Measurements from ENCODE around the gene AKNA. TPM values are rescaled to one million over a fixed set of nuclear protein-coding genes. Genes with fewer than 3 reads are reported as not detected.

AKNA gene
- total RNA-seq, 1 experiment from 2014 or later = 14.4 TPM

DNA sequence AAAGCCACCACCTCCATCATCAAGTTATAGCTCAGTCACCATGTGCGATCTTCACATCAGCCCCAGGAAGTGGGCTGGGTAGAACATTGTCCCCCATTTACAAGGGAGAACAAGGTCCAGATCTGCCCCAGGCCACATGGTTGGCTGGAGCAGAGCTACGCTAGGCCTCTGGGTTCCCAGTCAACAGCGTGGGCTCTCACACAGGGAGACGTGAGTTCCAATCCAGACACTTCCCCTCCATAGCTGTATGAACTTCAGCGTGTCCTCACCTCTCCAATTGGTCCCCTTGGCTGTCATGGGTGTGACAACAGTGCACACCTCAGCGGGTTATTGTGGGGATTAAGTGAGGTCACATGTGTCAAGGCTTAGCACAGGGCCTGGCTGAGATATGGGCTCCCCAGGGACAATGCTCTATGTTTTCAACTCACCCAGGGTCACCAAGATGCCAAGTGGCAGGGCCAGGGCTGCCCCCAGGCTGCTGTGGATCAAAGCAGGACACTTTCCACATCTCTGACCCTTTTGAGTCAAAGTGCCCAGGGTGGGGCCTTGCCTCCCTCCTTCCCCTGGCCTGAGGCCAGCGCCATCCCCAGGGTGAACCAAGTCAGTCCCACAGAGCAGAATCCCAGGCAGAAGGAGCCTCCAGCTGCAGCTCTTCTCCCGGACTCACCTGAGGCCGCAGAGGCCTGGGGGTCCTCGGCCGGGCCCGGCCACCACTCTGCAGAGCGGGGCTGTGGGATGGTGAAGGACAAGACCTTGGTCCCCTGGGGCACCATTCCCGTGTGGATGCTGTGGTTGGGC lies 19.8 kb downstream of the AKNA start:
- no peaks in the 10 kb centered on the region for H3K79me2 ChIP-seq (ENCODE audit: low read depth)
- no peak for TF ChIP-seq CTCF (conservative IDR thresholded peaks at IDR 0.05)
- no peaks in the 10 kb centered on the region for H3K27me3 ChIP-seq (ENCODE audit: insufficient read depth, low read depth)
- H3K9me2 ChIP-seq (ENCODE audit: insufficient read depth) = no peaks in the 10 kb centered on the region
- H3K4me1 ChIP-seq (replicated peaks; ENCODE audit: insufficient read depth) = peaks cover 38% of the 10 kb centered on the region
- intact Hi-C loops (cut with micrococcal nuclease; ENCODE audit: unreplicated experiment) = no loop called here
- no TSS peak for BruUV-seq (replicated peaks)
- H3K36me3 ChIP-seq (ENCODE audit: low read depth) = no peaks in the 10 kb centered on the region
- no peak overlapping the region for H2AFZ ChIP-seq
- no peak overlapping the region for H3K27ac ChIP-seq
- H3F3A ChIP-seq (ENCODE audit: insufficient read depth, low read depth) = peaks cover 34% of the 10 kb centered on the region; the same call in 1 of the 2 replicates
- H3K4me2 ChIP-seq = no peak overlapping the region
- ChIA-PET POLR2A (ENCODE audit: unreplicated experiment) (no interaction called here), CTCF (no interaction called here)
- no peak for DNase-seq
- no peaks in the 10 kb centered on the region for H4K20me1 ChIP-seq (ENCODE audit: insufficient read depth)
- no peak overlapping the region for H3K4me3 ChIP-seq
- H3K9me3 ChIP-seq (ENCODE audit: insufficient read depth, low read depth) = no peaks in the 10 kb centered on the region

GRCh38 chr9:114367366-114367765 lies 20.4 kb downstream of the AKNA start:
- Histone ChIP-seq H3K9me3 (ENCODE audit: insufficient read depth, low read depth) (no peaks in the 10 kb centered on the region), H3F3A (ENCODE audit: insufficient read depth, low read depth) (peaks cover 34% of the 10 kb centered on the region; the same call in 1 of the 2 replicates), H3K27ac (no peak overlapping the region), H3K4me1 (replicated peaks; ENCODE audit: insufficient read depth) (peaks cover 38% of the 10 kb centered on the region), H3K4me3 (no peak overlapping the region), H3K4me2 (no peak overlapping the region; the same call in 1 of the 2 replicates), H4K20me1 (ENCODE audit: insufficient read depth) (no peaks in the 10 kb centered on the region), H3K9me2 (ENCODE audit: insufficient read depth) (no peaks in the 10 kb centered on the region), H3K36me3 (ENCODE audit: low read depth) (no peaks in the 10 kb centered on the region), H3K27me3 (ENCODE audit: insufficient read depth, low read depth) (no peaks in the 10 kb centered on the region), H2AFZ (no peak overlapping the region), H3K79me2 (ENCODE audit: low read depth) (no peaks in the 10 kb centered on the region)
- no peak for TF ChIP-seq CTCF (conservative IDR thresholded peaks at IDR 0.05)
- no peak for TF ChIP-seq EZH2 (IDR thresholded peaks at IDR 0.05; ENCODE audit: low read depth)
- DNase-seq = no peak
- BruUV-seq (replicated peaks) = no TSS peak
- CTCF ChIA-PET = no interaction called here
- intact Hi-C loops (cut with micrococcal nuclease; ENCODE audit: unreplicated experiment) = no loop called here
- POLR2A ChIA-PET (ENCODE audit: unreplicated experiment) = no interaction called here

- H3K4me3 ChIP-seq = no peak overlapping the region
- no peaks in the 10 kb centered on the region for H3K27me3 ChIP-seq (ENCODE audit: insufficient read depth, low read depth)
- peaks cover 38% of the 10 kb centered on the region for H3K4me1 ChIP-seq (replicated peaks; ENCODE audit: insufficient read depth)
- CTCF ChIA-PET = interaction anchor here (0.6 kb wide), 1 partner anchor 385 kb away, joined by 11 read pairs; no protein-coding TSS in a partner anchor
- H3K36me3 ChIP-seq (ENCODE audit: low read depth) = no peaks in the 10 kb centered on the region
- POLR2A ChIA-PET (ENCODE audit: unreplicated experiment) = no interaction called here
- intact Hi-C loops (cut with micrococcal nuclease; ENCODE audit: unreplicated experiment) = no loop called here
- peak overlapping the region; percentile 12; the same call in 1 of the 2 replicates for H3K27ac ChIP-seq
- H3F3A ChIP-seq (ENCODE audit: insufficient read depth, low read depth) = peaks cover 34% of the 10 kb centered on the region; the same call in 1 of the 2 replicates
- peak overlapping the region; percentile 35 for H3K4me2 ChIP-seq
- H2AFZ ChIP-seq = no peak overlapping the region
- no TSS peak for BruUV-seq (replicated peaks)
- peak in 1 of 2 experiments; percentile 68 for DNase-seq
- H4K20me1 ChIP-seq (ENCODE audit: insufficient read depth) = no peaks in the 10 kb centered on the region
- H3K9me3 ChIP-seq (ENCODE audit: insufficient read depth, low read depth) = no peaks in the 10 kb centered on the region
- no peak for TF ChIP-seq CTCF (conservative IDR thresholded peaks at IDR 0.05)
- no peak for TF ChIP-seq EZH2 (IDR thresholded peaks at IDR 0.05; ENCODE audit: low read depth)
- no peaks in the 10 kb centered on the region for H3K9me2 ChIP-seq (ENCODE audit: insufficient read depth)
- H3K79me2 ChIP-seq (ENCODE audit: low read depth) = no peaks in the 10 kb centered on the region
These were observed 21.3 kb downstream of the AKNA start for GRCh38 chr9:114366334-114367128.

Measured in PC-9 (cell line).